Forelimb muscle (tissue), 1 donor: Measurements from ENCODE around the gene ETS1. TPM values are rescaled to one million over a fixed set of nuclear protein-coding genes. Genes with fewer than 3 reads are reported as not detected.

ENCODE experiments used
- DNase-seq: peaks from one replicate; pipeline ENCODE4 v3.0.0-alpha.2; 2013; ENCODE audit warnings: low read depth
- polyA plus RNA-seq: library from polyadenylated mRNA; unstranded; fragments of 120-200 nt; gene quantifications from one replicate; pipeline ENCODE4 v1.2.1, GENCODE V29; 2013; ENCODE audit not compliant: insufficient read length

The ETS1 gene
- polyA plus RNA-seq, 1 donor = 45.2 TPM

GRCh38 chr11:128482512-128483191, 104.7 kb downstream of the ETS1 start:
- DNase-seq = no peak

DNA sequence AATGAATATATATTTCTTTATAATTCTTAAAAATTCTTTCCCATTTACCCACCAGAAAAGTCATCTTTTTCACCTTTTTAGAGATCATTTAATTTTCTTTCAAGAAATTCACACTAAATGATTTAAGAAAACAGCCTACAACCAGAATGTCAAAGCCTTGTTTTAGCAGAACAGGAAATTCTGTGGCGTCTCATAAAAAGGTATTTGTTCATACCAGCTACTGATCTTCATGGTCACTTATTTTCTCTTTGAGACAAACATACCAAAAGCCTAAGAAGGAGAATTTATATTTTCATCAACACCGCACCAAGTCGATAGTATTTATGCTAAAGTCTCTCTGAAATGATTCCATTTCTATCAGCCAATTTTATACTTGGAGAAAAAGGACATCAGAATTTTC, 105.3 kb downstream of the ETS1 start:
- DNase-seq = no peak

GRCh38 chr11:128481135-128481534, 106.2 kb downstream of the ETS1 start:
- DNase-seq = no peak

DNA sequence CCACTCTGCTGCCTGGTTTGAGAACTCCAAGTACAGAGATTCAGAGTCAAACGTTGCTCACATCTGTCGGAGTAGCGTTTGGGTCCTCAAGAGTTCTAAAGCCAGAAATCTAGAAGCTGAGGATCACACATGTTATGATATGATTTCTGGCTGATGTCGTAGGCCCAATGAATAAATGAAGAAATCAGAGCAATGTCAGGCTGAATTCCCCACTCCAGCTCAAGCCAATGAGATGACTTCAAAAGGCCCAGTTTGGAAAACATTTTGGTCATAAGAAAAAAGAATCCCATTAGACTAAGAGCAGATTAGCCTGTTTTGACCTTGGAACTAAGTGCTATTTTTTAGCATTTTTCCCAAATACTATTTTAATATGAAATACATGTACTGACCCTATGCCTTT, 106.7 kb downstream of the ETS1 start:
- DNase-seq = no peak

GRCh38 chr11:128480066-128480465, 107.3 kb downstream of the ETS1 start:
- no peak for DNase-seq

- no peak for DNase-seq
Measured at GRCh38 chr11:128479144-128479543, 108.2 kb downstream of the ETS1 start.

GRCh38 chr11:128478305-128478704, 109.1 kb downstream of the ETS1 start:
- DNase-seq = no peak

DNA sequence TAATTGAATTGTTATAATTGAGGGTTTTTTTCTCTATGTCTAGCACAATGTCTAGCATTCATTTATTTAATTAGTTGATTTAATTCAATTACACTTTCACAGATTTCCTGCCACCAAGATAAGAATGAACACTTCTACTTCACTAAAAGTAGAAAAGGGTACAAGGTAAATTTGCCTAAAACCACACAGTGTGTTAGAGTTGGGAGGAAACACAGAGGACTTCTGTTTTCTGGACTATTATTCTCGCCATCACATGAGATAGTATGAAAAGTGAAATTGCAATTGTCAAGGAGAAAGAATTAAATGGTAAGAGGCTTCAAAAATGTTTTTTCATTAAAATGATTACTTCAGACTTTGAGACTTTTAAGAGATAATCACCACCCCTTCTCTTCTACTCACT, 109.5 kb downstream of the ETS1 start:
- no peak for DNase-seq

GRCh38 chr11:128477278-128477677, 110.1 kb downstream of the ETS1 start:
- no peak for DNase-seq

DNA sequence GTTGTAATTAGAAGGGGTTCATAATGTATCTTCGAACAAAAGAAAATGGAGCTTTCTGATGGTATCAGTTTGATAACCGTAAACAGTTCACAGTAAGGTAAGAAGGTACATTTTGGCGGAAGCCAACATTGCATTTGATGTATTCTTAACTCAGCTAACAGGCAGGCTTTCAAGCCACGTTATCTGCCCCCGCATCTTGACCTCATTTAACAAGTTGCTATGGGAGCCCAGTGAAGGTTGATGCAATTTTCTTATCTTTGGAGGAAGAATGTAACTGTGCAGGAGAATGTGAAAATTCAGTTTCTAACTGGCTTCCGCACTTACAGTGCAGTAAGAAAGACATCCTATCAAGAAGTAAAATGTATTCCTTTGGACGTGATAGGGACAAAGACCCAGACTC, 110.6 kb downstream of the ETS1 start:
- no peak for DNase-seq

DNA sequence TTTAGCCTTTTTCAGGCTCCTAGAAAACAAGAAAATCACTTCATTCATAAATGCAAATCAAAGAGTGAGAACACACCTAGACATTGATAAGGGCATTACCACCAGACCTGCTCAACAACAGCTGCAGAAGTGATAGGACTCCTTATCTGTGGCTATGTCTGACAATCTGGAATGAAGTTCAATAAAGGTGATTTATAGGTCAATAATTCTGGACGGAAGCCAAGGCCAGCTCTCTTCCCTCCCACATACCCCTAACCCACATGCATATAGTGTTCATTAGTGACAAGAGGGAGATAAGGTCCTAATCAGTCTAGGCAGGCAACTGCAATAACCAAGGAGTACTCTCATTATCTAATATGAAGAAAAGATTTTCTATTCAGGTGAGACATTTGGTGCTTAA, 111.3 kb downstream of the ETS1 start:
- no peak for DNase-seq

- no peak for DNase-seq
Measured at GRCh38 chr11:128474036-128474874, 113.1 kb downstream of the ETS1 start.

- no peak for DNase-seq
Measured at GRCh38 chr11:128473636-128474035, 113.7 kb downstream of the ETS1 start.

DNA sequence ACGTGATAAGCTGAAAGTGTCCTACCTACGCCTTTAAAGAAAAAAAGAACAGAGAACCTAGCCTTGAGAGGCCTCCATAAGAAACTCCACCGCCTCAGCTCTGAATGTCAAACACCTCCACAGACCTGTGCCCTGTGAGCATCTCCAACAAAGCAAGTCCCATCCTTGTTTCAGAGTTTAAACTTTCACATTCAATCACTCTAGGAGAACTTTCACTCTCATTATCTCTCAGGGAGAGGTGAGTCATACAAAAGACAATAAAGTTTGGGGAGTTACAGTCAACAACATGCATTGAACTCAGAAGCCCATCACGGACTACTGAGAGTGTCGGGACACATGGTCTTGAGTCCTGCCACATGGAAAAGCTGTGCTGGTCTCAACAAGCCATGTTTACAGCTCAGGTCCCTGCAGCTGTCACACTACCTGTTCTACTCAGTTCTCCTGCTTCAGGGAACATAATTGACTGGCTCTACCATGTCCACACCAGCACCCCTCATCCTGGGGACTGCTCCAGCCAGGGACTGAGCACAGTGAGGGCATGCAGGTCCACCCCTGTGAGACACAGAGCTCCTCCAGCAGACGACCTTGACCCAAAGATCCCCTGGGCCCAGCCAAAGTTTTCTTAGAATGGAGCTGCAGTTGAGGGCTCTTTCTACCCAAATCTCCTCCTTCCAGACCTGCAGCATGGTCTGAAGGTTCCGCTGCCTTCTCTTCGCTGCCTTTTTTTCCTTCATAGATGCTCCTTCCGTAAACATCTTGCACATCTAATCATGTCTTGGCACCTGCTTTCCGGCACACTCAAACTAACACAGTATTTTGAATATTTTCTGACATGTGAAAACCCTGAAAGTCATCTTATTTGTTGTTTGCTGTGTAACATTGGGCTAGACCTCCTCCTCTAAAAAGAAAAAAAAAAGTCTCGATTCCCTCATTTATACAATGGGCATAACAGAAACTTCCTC, 114.9 kb downstream of the ETS1 start:
- DNase-seq = no peak

DNA sequence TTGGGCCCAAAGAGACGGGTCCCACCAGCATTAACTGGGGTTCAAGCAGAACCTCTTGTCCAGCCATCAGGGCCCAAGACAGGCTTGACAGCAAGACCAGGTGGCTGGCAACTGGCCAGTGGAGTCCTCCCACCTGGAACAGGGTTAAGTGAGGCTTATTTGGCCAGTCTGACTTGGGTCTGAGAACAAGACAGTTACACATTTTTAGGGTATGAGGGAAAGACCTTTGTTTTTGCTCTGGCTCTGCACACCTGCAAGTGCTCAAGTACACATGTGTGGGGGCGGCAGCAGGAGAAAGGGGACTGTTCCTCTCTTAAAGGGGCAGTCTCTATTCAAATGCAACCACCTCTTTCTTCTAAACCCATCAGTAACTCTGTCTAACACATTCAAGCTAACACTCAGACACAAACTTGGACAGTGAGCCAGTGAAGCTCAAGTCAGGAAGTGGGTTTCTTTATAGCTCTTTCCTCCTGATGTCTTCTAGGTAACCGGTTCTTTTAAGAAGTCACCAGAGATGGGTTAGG, 116.2 kb downstream of the ETS1 start:
- DNase-seq = no peak

DNA sequence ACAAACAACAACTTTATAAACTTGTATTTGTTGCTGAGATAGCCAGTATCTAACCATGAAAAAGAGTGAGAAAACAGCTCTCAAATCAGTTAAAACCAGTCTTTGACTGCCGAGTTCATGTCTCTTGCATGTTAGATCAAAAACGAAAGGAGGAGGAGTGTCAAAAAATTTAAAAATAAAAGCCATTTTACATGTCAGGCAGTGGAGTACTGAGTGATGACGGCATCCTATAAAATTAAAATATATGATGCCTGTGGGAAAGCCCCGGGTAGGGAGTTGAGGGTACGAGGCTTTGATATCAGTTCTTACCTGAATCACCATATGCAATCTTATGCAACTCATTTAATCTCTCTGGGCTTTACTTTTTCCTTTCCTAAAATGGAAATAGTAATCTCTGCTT, 117.3 kb downstream of the ETS1 start:
- DNase-seq = no peak

DNA sequence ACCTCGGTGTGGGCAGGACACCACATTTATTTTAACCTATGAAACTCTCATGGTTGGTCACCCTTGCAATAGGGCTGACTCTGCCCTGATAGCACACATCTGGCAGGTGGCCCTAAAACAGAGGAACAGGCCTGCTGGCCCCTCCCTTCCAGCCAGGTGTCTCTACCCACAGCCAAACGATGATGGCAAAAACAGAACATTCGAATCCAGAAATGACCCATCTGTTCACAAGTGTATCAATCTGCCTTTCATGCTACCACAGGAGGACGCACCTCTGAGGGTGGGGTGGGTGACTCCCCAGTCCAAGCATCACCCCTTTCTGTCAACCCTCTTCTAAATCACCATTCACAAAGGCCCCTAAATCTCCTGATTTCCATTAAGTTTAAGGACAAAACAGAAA, 118.1 kb downstream of the ETS1 start:
- DNase-seq = no peak

DNA sequence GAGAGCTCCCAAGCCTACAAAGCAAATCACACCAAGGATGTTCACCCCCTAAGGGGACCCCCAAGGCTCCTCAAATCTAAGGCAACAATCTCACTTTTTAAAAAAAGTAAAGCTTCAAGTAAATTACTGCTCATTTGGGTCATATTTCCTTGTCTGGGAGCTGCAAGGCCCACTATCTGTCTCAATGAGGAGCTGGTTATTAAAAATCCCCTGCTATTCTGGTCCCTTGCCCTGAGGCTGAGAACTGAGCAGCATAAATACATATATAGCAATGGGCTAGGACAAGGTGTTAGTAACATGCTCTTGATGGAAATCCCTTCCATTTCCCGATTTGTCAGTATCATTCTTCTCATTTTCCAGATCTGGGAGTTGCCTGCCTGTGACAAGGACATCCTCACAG, 119.2 kb downstream of the ETS1 start:
- DNase-seq = no peak

GRCh38 chr11:128467610-128468041, 119.7 kb downstream of the ETS1 start:
- DNase-seq = no peak

DNA sequence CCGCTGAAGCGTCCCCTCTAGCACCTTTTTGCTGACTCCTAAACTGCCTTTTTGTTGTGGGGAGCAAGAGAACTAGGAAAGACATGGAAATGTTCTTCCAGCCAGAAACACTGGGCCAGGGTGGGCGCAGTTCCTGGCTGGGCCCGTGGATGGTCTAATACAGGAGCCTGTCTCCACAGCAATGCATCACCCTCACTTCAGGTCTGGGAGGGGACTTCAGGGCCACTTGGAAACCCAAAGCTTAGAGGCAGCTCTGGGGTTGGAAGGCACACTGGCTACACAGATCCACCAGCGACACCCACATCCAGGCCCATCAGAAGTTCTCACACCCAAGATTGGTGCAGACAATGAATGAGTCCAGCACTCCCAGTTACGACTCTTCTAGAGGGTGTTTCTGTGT, 120.3 kb downstream of the ETS1 start:
- no peak for DNase-seq

DNA sequence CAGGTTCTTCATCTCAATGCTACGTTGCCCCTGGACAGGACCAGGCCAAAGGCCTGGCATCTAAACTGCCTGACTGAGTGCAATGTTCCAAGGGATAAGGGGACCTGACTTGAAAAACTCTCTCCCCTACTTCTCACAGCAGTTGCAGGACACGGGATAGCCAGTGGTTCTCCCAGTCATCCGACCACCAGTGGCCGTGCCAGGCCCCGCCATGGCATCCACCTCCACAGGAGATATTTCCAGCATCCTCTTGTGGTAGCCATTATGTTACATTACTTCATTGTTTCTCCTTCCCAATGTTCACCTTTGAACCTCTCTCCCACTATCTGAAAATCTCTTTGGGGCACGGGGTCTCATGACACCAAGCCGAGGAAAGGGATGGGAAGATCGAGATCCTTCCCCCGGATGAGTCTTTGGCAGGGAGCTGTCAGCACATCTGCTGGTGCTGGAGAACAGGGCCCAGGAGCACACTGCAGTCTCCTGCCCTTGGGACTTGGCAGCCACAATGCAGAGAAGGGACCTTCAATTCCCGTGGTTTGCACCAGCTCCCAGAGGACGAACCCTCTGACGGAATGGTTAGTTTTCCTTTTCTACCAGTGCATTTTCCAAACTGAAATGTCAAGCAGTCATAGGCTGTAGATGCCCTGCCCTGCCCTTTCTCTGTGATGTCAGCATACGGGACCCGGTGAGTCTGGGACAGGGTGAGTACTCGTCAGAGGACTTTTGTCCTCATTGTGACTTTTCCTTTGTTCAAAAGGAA, 121.2 kb downstream of the ETS1 start:
- no peak for DNase-seq
